HepG2 (cell line): ENCODE data around the gene HLF. TPM values are rescaled to one million over a fixed set of nuclear protein-coding genes. Genes with fewer than 3 reads are reported as not detected.

Experiments used
- FOXO1 ChIP-seq: sonication (generic); formaldehyde crosslinking; IDR thresholded peaks from 2 replicates; pipeline ENCODE4 v1.4.0; 2020; ENCODE audit warnings: missing genetic modification reagents
- HCFC1 ChIP-seq: fragments of 150-350 bp; IDR thresholded peaks from 2 replicates; pipeline ENCODE4 v1.6.1; 2014; ENCODE audit warnings: low read depth, low read length
- KAT8 ChIP-seq: IDR thresholded peaks from 2 replicates; pipeline ENCODE4 v1.6.1; 2016; ENCODE audit warnings: missing genetic modification reagents, missing compliant biosample characterization
- MTA3 ChIP-seq: sonication (generic); formaldehyde crosslinking; IDR thresholded peaks from 2 replicates; pipeline ENCODE4 v1.4.0; 2020; ENCODE audit warnings: missing genetic modification reagents
- RNF2 ChIP-seq: fragments of 450-650 bp; conservative IDR thresholded peaks from 2 replicates; pipeline ENCODE4 v1.6.1; 2016; ENCODE audit warnings: low read depth
- ZFP36L1 ChIP-seq: sonication (generic); formaldehyde crosslinking; IDR thresholded peaks from 2 replicates; pipeline ENCODE4 v1.8.0; 2022; ENCODE audit warnings: mild to moderate bottlenecking, missing genetic modification reagents, moderate library complexity
- ZNF235 ChIP-seq: sonication (generic); formaldehyde crosslinking; IDR thresholded peaks from 2 replicates; pipeline ENCODE4 v1.8.1; 2023; ENCODE audit warnings: mild to moderate bottlenecking, missing genetic modification reagents, borderline replicate concordance
- ZNF781 ChIP-seq: sonication (generic); formaldehyde crosslinking; IDR thresholded peaks from 2 replicates; pipeline ENCODE4 v1.5.1; 2020; ENCODE audit warnings: borderline replicate concordance, mild to moderate bottlenecking, missing genetic modification reagents; ENCODE audit errors: not compliant biosample characterization
- polyA plus RNA-seq, 8 experiments: library from polyadenylated mRNA; depleted of rRNA in 3 of 8; stranded (reverse) in 7 of 8; unstranded in 1 of 8; fragments of >200 nt; fragmentation: Illumina TruSeq in 4 of 8; extraction: Trizol in 4 of 8; gene quantifications; 2 replicates each; pipeline versions ENCODE4 v1.2.1 to v1.2.3, GENCODE V29; 2011 to 2016; ENCODE audit warnings: low read depth in 4 of 8, missing spikeins in 1 of 8, mixed read lengths in 1 of 8; ENCODE audit not compliant: insufficient read depth in 1 of 8
- total RNA-seq, 5 experiments: library from RNA; depleted of rRNA; stranded (reverse); fragments of >200 nt; fragmentation: Illumina TruSeq; extraction: Trizol; gene quantifications; 2 replicates each; pipeline ENCODE4 v1.2.3, GENCODE V29; 2016; ENCODE audit warnings: low read depth in 1 of 5
- TF ChIP-seq, protein P1 (sequence below): sonication (generic); formaldehyde crosslinking; IDR thresholded peaks from 2 replicates; pipeline ENCODE4 v1.4.0; 2020; ENCODE audit warnings: low read depth, mild to moderate bottlenecking, missing genetic modification reagents
- TF ChIP-seq, protein P2 (sequence below): sonication (generic); formaldehyde crosslinking; IDR thresholded peaks from 2 replicates; pipeline ENCODE4 v1.8.0; 2022; ENCODE audit warnings: missing genetic modification reagents, mild to moderate bottlenecking, moderate library complexity, borderline replicate concordance
- TF ChIP-seq, protein P3 (sequence below): IDR thresholded peaks from 2 replicates; pipeline ENCODE4 v1.6.1; 2016; ENCODE audit warnings: low read depth, control low read depth
- TF ChIP-seq, protein P4 (sequence below): sonication (generic); formaldehyde crosslinking; IDR thresholded peaks from 2 replicates; pipeline ENCODE4 v1.5.0; 2020; ENCODE audit warnings: missing genetic modification reagents
- TF ChIP-seq, protein P5 (sequence below): sonication (generic); formaldehyde crosslinking; IDR thresholded peaks from 2 replicates; pipeline ENCODE4 v1.5.0; 2020; ENCODE audit warnings: missing genetic modification reagents
- TF ChIP-seq, protein P6 (sequence below): sonication (generic); formaldehyde crosslinking; IDR thresholded peaks from 2 replicates; pipeline ENCODE4 v1.4.0; 2020; ENCODE audit warnings: mild to moderate bottlenecking, missing genetic modification reagents
- TF ChIP-seq, protein P7 (sequence below): sonication (generic); formaldehyde crosslinking; IDR thresholded peaks from 2 replicates; pipeline ENCODE4 v1.8.0; 2022; ENCODE audit warnings: mild to moderate bottlenecking, missing genetic modification reagents

HLF gene
- total and polyA plus RNA-seq, 2 of the 13 experiments (the other 11 are each of a cell fraction or from before 2014, with no cell fraction given) = 202 to 346 TPM

DNA sequence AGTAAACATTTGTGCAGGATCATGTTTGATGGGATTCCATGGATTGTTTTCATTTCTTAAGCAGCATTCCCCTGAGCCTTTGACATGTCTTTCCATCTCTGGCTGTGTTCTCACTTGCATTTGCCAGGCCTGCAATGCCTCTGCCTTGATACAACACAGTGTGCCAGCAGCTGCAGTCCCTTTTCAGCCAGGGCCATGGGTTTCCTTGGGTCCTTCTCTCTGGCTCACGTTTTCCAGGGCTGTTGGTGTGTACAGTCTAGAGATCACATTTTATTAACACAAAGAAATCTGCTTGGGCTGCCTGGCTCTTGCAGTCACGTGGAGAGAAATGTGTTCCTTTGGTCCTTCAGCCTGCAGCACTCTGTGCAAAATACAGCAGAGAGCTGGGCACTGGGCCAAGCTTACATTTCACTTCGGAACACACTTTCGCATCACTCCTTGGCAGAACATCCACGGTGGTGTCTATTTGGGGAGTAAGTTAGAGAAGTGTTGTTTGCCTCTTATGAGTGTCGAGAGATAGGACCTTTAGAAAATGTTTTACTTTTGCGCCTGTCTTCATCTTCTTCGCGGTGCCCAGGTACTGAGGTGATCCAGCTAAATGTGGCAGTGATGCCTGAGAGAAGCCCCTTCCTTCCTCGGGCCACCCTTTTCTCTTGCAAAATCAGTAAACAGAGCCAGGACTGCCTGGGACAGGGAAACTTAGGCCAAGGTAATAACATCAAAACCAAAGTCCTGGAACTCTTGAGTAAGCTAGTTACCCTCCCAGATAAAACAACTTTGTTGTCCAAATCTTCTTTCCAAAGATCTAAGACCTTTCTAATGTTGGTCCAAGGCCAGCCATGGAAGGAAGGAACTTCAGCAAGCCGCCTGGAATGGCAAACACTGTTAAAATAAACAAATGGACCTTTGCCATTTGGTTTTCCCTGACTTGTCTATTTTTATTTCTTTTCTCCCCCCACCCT lies 20.9 kb downstream of the HLF start (continued):
- TF ChIP-seq, protein P1, sequence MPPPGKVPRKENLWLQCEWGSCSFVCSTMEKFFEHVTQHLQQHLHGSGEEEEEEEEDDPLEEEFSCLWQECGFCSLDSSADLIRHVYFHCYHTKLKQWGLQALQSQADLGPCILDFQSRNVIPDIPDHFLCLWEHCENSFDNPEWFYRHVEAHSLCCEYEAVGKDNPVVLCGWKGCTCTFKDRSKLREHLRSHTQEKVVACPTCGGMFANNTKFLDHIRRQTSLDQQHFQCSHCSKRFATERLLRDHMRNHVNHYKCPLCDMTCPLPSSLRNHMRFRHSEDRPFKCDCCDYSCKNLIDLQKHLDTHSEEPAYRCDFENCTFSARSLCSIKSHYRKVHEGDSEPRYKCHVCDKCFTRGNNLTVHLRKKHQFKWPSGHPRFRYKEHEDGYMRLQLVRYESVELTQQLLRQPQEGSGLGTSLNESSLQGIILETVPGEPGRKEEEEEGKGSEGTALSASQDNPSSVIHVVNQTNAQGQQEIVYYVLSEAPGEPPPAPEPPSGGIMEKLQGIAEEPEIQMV (CRISPR knock-in tag) = peak; percentile 71; the same call in 1 of the 2 replicates
- TF ChIP-seq FOXO1 = peak; percentile 99
- no peak for TF ChIP-seq MTA3 (CRISPR knock-in tag)
- TF ChIP-seq HCFC1 = no peak
- TF ChIP-seq, protein P2, sequence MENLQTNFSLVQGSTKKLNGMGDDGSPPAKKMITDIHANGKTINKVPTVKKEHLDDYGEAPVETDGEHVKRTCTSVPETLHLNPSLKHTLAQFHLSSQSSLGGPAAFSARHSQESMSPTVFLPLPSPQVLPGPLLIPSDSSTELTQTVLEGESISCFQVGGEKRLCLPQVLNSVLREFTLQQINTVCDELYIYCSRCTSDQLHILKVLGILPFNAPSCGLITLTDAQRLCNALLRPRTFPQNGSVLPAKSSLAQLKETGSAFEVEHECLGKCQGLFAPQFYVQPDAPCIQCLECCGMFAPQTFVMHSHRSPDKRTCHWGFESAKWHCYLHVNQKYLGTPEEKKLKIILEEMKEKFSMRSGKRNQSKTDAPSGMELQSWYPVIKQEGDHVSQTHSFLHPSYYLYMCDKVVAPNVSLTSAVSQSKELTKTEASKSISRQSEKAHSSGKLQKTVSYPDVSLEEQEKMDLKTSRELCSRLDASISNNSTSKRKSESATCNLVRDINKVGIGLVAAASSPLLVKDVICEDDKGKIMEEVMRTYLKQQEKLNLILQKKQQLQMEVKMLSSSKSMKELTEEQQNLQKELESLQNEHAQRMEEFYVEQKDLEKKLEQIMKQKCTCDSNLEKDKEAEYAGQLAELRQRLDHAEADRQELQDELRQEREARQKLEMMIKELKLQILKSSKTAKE (CRISPR knock-in tag) = peak; percentile 59; the same call in 1 of the 2 replicates
- TF ChIP-seq ZNF781 = no peak
- 0 out of 2 replicates have a peak, but pooled peaks have one; percentile 27 for TF ChIP-seq ZFP36L1 (CRISPR knock-in tag)
- 0 out of 2 replicates have a peak, but pooled peaks have one; percentile 33 for TF ChIP-seq KAT8 (CRISPR knock-in tag)
- TF ChIP-seq, protein P3, sequence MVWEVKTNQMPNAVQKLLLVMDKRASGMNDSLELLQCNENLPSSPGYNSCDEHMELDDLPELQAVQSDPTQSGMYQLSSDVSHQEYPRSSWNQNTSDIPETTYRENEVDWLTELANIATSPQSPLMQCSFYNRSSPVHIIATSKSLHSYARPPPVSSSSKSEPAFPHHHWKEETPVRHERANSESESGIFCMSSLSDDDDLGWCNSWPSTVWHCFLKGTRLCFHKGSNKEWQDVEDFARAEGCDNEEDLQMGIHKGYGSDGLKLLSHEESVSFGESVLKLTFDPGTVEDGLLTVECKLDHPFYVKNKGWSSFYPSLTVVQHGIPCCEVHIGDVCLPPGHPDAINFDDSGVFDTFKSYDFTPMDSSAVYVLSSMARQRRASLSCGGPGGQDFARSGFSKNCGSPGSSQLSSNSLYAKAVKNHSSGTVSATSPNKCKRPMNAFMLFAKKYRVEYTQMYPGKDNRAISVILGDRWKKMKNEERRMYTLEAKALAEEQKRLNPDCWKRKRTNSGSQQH = peak; percentile 87
- TF ChIP-seq, protein P4, sequence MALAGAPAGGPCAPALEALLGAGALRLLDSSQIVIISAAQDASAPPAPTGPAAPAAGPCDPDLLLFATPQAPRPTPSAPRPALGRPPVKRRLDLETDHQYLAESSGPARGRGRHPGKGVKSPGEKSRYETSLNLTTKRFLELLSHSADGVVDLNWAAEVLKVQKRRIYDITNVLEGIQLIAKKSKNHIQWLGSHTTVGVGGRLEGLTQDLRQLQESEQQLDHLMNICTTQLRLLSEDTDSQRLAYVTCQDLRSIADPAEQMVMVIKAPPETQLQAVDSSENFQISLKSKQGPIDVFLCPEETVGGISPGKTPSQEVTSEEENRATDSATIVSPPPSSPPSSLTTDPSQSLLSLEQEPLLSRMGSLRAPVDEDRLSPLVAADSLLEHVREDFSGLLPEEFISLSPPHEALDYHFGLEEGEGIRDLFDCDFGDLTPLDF = 0 out of 2 replicates have a peak, but pooled peaks have one; percentile 2
- TF ChIP-seq, protein P5, sequence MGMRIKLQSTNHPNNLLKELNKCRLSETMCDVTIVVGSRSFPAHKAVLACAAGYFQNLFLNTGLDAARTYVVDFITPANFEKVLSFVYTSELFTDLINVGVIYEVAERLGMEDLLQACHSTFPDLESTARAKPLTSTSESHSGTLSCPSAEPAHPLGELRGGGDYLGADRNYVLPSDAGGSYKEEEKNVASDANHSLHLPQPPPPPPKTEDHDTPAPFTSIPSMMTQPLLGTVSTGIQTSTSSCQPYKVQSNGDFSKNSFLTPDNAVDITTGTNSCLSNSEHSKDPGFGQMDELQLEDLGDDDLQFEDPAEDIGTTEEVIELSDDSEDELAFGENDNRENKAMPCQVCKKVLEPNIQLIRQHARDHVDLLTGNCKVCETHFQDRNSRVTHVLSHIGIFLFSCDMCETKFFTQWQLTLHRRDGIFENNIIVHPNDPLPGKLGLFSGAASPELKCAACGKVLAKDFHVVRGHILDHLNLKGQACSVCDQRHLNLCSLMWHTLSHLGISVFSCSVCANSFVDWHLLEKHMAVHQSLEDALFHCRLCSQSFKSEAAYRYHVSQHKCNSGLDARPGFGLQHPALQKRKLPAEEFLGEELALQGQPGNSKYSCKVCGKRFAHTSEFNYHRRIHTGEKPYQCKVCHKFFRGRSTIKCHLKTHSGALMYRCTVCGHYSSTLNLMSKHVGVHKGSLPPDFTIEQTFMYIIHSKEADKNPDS (CRISPR knock-in tag) = peak; percentile 63; the same call in 1 of the 2 replicates
- no peak for TF ChIP-seq ZNF235 (CRISPR knock-in tag)
- TF ChIP-seq RNF2 = no peak
- TF ChIP-seq, protein P6, sequence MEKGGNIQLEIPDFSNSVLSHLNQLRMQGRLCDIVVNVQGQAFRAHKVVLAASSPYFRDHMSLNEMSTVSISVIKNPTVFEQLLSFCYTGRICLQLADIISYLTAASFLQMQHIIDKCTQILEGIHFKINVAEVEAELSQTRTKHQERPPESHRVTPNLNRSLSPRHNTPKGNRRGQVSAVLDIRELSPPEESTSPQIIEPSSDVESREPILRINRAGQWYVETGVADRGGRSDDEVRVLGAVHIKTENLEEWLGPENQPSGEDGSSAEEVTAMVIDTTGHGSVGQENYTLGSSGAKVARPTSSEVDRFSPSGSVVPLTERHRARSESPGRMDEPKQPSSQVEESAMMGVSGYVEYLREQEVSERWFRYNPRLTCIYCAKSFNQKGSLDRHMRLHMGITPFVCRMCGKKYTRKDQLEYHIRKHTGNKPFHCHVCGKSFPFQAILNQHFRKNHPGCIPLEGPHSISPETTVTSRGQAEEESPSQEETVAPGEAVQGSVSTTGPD (CRISPR knock-in tag) = peak; percentile 85
- TF ChIP-seq, protein P7, sequence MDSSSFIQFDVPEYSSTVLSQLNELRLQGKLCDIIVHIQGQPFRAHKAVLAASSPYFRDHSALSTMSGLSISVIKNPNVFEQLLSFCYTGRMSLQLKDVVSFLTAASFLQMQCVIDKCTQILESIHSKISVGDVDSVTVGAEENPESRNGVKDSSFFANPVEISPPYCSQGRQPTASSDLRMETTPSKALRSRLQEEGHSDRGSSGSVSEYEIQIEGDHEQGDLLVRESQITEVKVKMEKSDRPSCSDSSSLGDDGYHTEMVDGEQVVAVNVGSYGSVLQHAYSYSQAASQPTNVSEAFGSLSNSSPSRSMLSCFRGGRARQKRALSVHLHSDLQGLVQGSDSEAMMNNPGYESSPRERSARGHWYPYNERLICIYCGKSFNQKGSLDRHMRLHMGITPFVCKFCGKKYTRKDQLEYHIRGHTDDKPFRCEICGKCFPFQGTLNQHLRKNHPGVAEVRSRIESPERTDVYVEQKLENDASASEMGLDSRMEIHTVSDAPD = peak; percentile 96
